H9 (cell line): ENCODE data around the gene GPR32. TPM values are rescaled to one million over a fixed set of nuclear protein-coding genes. Genes with fewer than 3 reads are reported as not detected.

Experiments used
- DNase-seq: peaks from one replicate; pipeline ENCODE4 v3.0.0-alpha.2; 2017
- H2AFZ ChIP-seq: one replicate; pipeline ENCODE4 v1.6.1; 2013; ENCODE audit warnings: mild to moderate bottlenecking, low read length, control low read depth, moderate library complexity
- H2AK5ac ChIP-seq: 2 replicates; pipeline ENCODE4 v1.6.1; 2013; ENCODE audit warnings: low read length, control low read depth, mixed read lengths; ENCODE audit not compliant: insufficient read length
- H2BK120ac ChIP-seq: one replicate; pipeline ENCODE4 v1.6.1; 2013; ENCODE audit warnings: low read depth, mild to moderate bottlenecking, low read length, control low read depth, inconsistent platforms; ENCODE audit not compliant: poor library complexity, severe bottlenecking
- H2BK12ac ChIP-seq: 2 replicates; pipeline ENCODE4 v1.6.1; 2013; ENCODE audit warnings: low read length, control low read depth, mixed read lengths, low read depth; ENCODE audit not compliant: insufficient read length
- H2BK15ac ChIP-seq: 2 replicates; pipeline ENCODE4 v1.6.1; 2013; ENCODE audit warnings: low read depth, low read length, control low read depth
- H2BK20ac ChIP-seq: one replicate; pipeline ENCODE4 v1.6.1; 2013; ENCODE audit warnings: low read depth, mild to moderate bottlenecking, low read length, control low read depth, inconsistent platforms; ENCODE audit not compliant: poor library complexity, severe bottlenecking
- H2BK5ac ChIP-seq: 2 replicates; pipeline ENCODE4 v1.6.1; 2013; ENCODE audit warnings: low read length, control low read depth, mixed read lengths; ENCODE audit not compliant: insufficient read length
- H3K14ac ChIP-seq: 2 replicates; pipeline ENCODE4 v1.6.1; 2013; ENCODE audit warnings: low read length, control low read depth; ENCODE audit not compliant: insufficient read depth
- H3K18ac ChIP-seq: 2 replicates; pipeline ENCODE4 v1.6.1; 2013; ENCODE audit warnings: low read depth, mild to moderate bottlenecking, mixed read lengths, low read length, control low read depth; ENCODE audit not compliant: insufficient read length
- H3K23ac ChIP-seq: 2 replicates; pipeline ENCODE4 v1.6.1; 2013; ENCODE audit warnings: low read length, control low read depth, mixed read lengths, low read depth; ENCODE audit not compliant: insufficient read length
- H3K23me2 ChIP-seq: 2 replicates; pipeline ENCODE4 v1.6.1; 2013; ENCODE audit warnings: low read depth, mild to moderate bottlenecking, mixed read lengths, low read length, control low read depth; ENCODE audit not compliant: insufficient read length, poor library complexity, severe bottlenecking
- H3K27ac ChIP-seq: 2 replicates; pipeline ENCODE4 v1.5.1; 2013; ENCODE audit warnings: low read length, control low read depth, mixed read lengths, low read depth; ENCODE audit not compliant: insufficient read length
- H3K27me3 ChIP-seq: 2 replicates; pipeline ENCODE4 v1.6.1; 2013; ENCODE audit warnings: low read length, control low read depth, inconsistent platforms; ENCODE audit not compliant: insufficient read depth
- H3K4ac ChIP-seq: 2 replicates; pipeline ENCODE4 v1.6.1; 2013; ENCODE audit warnings: low read depth, mild to moderate bottlenecking, control low read depth, inconsistent platforms, low read length, moderate library complexity
- H3K4me1 ChIP-seq: 2 replicates; pipeline ENCODE4 v1.6.1; 2013; ENCODE audit warnings: low read length, control low read depth, inconsistent platforms; ENCODE audit not compliant: insufficient read depth
- H3K4me2 ChIP-seq: 2 replicates; pipeline ENCODE4 v1.6.1; 2013; ENCODE audit warnings: low read length, control low read depth, mixed read lengths; ENCODE audit not compliant: insufficient read length, insufficient read depth
- H3K56ac ChIP-seq: 2 replicates; pipeline ENCODE4 v1.6.1; 2013; ENCODE audit warnings: low read depth, mild to moderate bottlenecking, mixed read lengths, low read length, control low read depth; ENCODE audit not compliant: insufficient read length
- H3K79me1 ChIP-seq: 2 replicates; pipeline ENCODE4 v1.6.1; 2013; ENCODE audit warnings: low read depth, mild to moderate bottlenecking, moderate library complexity, low read length, control low read depth, inconsistent platforms; ENCODE audit not compliant: insufficient read depth, poor library complexity, severe bottlenecking
- H3K79me2 ChIP-seq: 2 replicates; pipeline ENCODE4 v1.6.1; 2013; ENCODE audit warnings: low read length, control low read depth, inconsistent platforms; ENCODE audit not compliant: insufficient read depth
- H3K9ac ChIP-seq: 2 replicates; pipeline ENCODE4 v1.6.1; 2013; ENCODE audit warnings: low read length, control low read depth, mixed read lengths; ENCODE audit not compliant: insufficient read length; ENCODE audit errors: extremely low read depth
- H3K9me3 ChIP-seq: one replicate; pipeline ENCODE4 v1.6.1; 2013; ENCODE audit warnings: low read depth, low read length, inconsistent platforms; ENCODE audit not compliant: control insufficient read depth
- H3T11ph ChIP-seq: one replicate; pipeline ENCODE4 v1.6.1; 2013; ENCODE audit warnings: mild to moderate bottlenecking, low read length, control low read depth, inconsistent platforms
- H4K20me1 ChIP-seq: one replicate; pipeline ENCODE4 v1.6.1; 2013; ENCODE audit not compliant: control insufficient read depth, insufficient read length, insufficient read depth
- H4K5ac ChIP-seq: 2 replicates; pipeline ENCODE4 v1.6.1; 2013; ENCODE audit warnings: low read depth, mild to moderate bottlenecking, mixed read lengths, low read length, control low read depth; ENCODE audit not compliant: insufficient read length
- H4K8ac ChIP-seq: replicated peaks from 2 replicates; pipeline ENCODE4 v1.6.1; 2013; ENCODE audit warnings: low read length, control low read depth, mixed read lengths, low read depth; ENCODE audit not compliant: insufficient read length
- H4K91ac ChIP-seq: 2 replicates; pipeline ENCODE4 v1.6.1; 2013; ENCODE audit warnings: low read depth, mild to moderate bottlenecking, moderate library complexity, mixed read lengths, low read length, control low read depth; ENCODE audit not compliant: insufficient read length
- H3K27ac Mint-ChIP-seq, 3 experiments: 2 replicates in 2 of 3; 3 replicates in 1 of 3; pipeline ENCODE4 v1.8.0; 2020 to 2021; ENCODE audit warnings: mixed read lengths in 3 of 3, mild to moderate bottlenecking in 1 of 3, moderate library complexity in 1 of 3
- H3K27me3 Mint-ChIP-seq: 2 replicates; pipeline ENCODE4 v1.8.0; 2021; ENCODE audit warnings: low read depth, mild to moderate bottlenecking, moderate library complexity, mixed read lengths
- H3K36me3 Mint-ChIP-seq, 3 experiments: 2 replicates in 2 of 3; 3 replicates in 1 of 3; pipeline ENCODE4 v1.8.0; 2020 to 2021; ENCODE audit warnings: low read depth in 3 of 3, mixed read lengths in 3 of 3; ENCODE audit not compliant: insufficient read depth in 1 of 3
- H3K4me1 Mint-ChIP-seq, 2 experiments: 2 replicates each; pipeline ENCODE4 v1.8.0; 2020; ENCODE audit warnings: mixed read lengths in 2 of 2
- H3K4me3 Mint-ChIP-seq, 2 experiments: 2 replicates in 1 of 2; 3 replicates in 1 of 2; pipeline ENCODE4 v1.8.0; 2020 to 2021; ENCODE audit warnings: mild to moderate bottlenecking in 2 of 2, mixed read lengths in 2 of 2, moderate library complexity in 1 of 2
- H3K9me3 Mint-ChIP-seq, 2 experiments: 2 replicates in 1 of 2; 3 replicates in 1 of 2; pipeline ENCODE4 v1.8.0; 2020; ENCODE audit warnings: mild to moderate bottlenecking in 2 of 2, mixed read lengths in 2 of 2, moderate library complexity in 1 of 2
- CTCF ChIP-seq: fragments of 200-600 bp; sonication (generic); conservative IDR thresholded peaks from 3 replicates; pipeline ENCODE4 v1.8.0; 2021; ENCODE audit warnings: antibody characterized with exemption, mild to moderate bottlenecking
- WGBS: extraction: QIAGEN DNeasy Blood & Tissue Kit; methylation state at CpG from one replicate; pipeline ENCODE4 v1.1.7; 2013; ENCODE audit warnings: missing lambda C conversion rate, low lambda C conversion rate, mixed read lengths; ENCODE audit not compliant: insufficient read length; ENCODE audit errors: extremely low coverage; 5-methylcytosine and 5-hydroxymethylcytosine counted together
- total RNA-seq: library from RNA; stranded (reverse); gene quantifications from 2 replicates; pipeline ENCODE4 v1.2.1, GENCODE V29; 2021

GPR32 gene
- total RNA-seq, 1 experiment from 2014 or later: not detected

GRCh38 chr19:50795664-50796073 lies 25.4 kb downstream of the GPR32 start:
- Histone ChIP-seq H2BK5ac (no peak overlapping the region), H3K56ac (no peak overlapping the region), H3K27me3 (no peaks in the 10 kb centered on the region), H4K8ac (no peak overlapping the region), H3K79me1 (peaks cover 2% of the 10 kb centered on the region), H3K79me2 (no peaks in the 10 kb centered on the region), H4K20me1 (peaks cover 4% of the 10 kb centered on the region), H3K23ac (no peak overlapping the region), H3K23me2 (no peaks in the 10 kb centered on the region), H4K5ac (peak overlapping the region; percentile 17), H3K18ac (no peak overlapping the region), H3K27ac (peak overlapping the region; percentile 19), H3K14ac (no peak overlapping the region; the same call in 1 of the 2 replicates), H2BK120ac (no peak overlapping the region), H2AK5ac (no peak overlapping the region), H4K91ac (no peak overlapping the region), H3K4ac (no peak overlapping the region), H3K9me3 (no peaks in the 10 kb centered on the region), H2BK20ac (no peak overlapping the region), H3K9ac (no peak overlapping the region), H2BK15ac (no peak overlapping the region), H3K4me2 (no peak overlapping the region), H2AFZ (no peak overlapping the region), H2BK12ac (no peak overlapping the region), H3T11ph (no peak overlapping the region), H3K4me1 (no peaks in the 10 kb centered on the region)
- H3K36me3 Mint-ChIP-seq: peaks cover 18 to 53% (median 36%) of the 10 kb centered on the region in 3 experiments; a peak in 6 of 7 replicates
- H3K4me1 Mint-ChIP-seq: peaks cover 9 to 15% of the 10 kb centered on the region in 2 experiments
- peaks cover 6% of the 10 kb centered on the region; the same call in 1 of the 2 replicates for H3K27me3 Mint-ChIP-seq
- no peak for DNase-seq
- TF ChIP-seq CTCF: no peak
- no peaks in the 10 kb centered on the region for H3K9me3 Mint-ChIP-seq
- H3K27ac Mint-ChIP-seq: peak overlapping the region; percentile 75 to 95 (median 76); a peak in 5 of 7 replicates
- WGBS: no CpG with 5 or more reads among the region's 4 CpGs
- no peak overlapping the region for H3K4me3 Mint-ChIP-seq
